ENCODE results near the gene MINDY2. TPM values are rescaled to one million over a fixed set of nuclear protein-coding genes. Genes with fewer than 3 reads are reported as not detected.

Gene MINDY2
- total and polyA plus RNA-seq, 2 of the 8 experiments (the other 6 are each of a cell fraction or from before 2014, with no cell fraction given): 3.1 to 25.7 TPM

DNA sequence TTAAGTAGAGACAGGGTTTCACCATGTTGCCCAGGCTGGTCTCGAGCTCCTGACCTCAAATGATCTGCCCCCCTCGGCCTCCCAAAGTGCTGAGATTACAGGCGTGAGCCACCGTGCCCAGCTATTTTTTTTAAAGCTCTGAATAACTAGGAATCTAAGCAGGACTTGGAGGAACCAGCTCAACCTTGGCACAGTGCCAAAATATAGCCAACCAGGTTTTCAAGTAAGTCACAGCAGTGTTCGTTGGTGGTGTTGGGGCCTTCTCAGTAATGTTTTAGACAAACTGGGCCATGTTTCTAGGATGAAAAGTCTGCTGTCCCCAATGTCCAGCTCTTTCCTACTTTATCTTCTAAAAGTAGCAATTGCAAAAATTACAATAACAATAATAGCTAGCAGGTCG lies 15.1 kb upstream of the MINDY2 start (continued):
- TF ChIP-seq SP1 (IDR thresholded peaks at IDR 0.05; ENCODE audit: low read depth, low read length) (no peak), TEAD4 (IDR thresholded peaks at IDR 0.05; ENCODE audit: low read depth, low read length) (no peak), CBX5 (IDR thresholded peaks at IDR 0.05; ENCODE audit: low read depth, low read length) (no peak), EGR1 (IDR thresholded peaks at IDR 0.05; ENCODE audit: borderline replicate concordance, low read depth, low read length) (no peak), HDAC2 (IDR thresholded peaks at IDR 0.05; ENCODE audit: borderline replicate concordance in 1 of 2, low read depth in 2 of 2, low read length in 2 of 2) (no peak), TAF1 (IDR thresholded peaks at IDR 0.05; ENCODE audit: low read depth, low read length) (no peak), CBX8 (IDR thresholded peaks at IDR 0.05; ENCODE audit: borderline replicate concordance, low read depth, low read length) (no peak)
- TF ChIP-seq, protein P1, sequence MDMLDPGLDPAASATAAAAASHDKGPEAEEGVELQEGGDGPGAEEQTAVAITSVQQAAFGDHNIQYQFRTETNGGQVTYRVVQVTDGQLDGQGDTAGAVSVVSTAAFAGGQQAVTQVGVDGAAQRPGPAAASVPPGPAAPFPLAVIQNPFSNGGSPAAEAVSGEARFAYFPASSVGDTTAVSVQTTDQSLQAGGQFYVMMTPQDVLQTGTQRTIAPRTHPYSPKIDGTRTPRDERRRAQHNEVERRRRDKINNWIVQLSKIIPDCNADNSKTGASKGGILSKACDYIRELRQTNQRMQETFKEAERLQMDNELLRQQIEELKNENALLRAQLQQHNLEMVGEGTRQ (IDR thresholded peaks at IDR 0.05; ENCODE audit: low read length): no peak

Measured in H1 (cell line).